A549 (cell line): ENCODE measurements around the gene STPG2. TPM values are rescaled to one million over a fixed set of nuclear protein-coding genes. Genes with fewer than 3 reads are reported as not detected.

Experiments
- ATAC-seq, 2 experiments: fragments of 200-7000 bp in 1 of 2; fragments of >200 bp in 1 of 2; cut with Nextera tagmentation in 1 of 2; cut with Tn5 transposase in 1 of 2; 3 replicates each; pipeline versions ENCODE4 v1.8.0 to v1.9.1; 2018 to 2020; ENCODE audit warnings: mild to moderate bottlenecking in 1 of 2, moderate library complexity in 1 of 2
- CTCF ChIA-PET: fragments of 300-600 bp; sonication (Branson Sonifier 250); formaldehyde crosslinking; extraction: SDS; loops from one replicate; lab custom pipeline; 2021; ENCODE audit warnings: antibody characterized with exemption, inconsistent platforms; lab: Yijun Ruan, JAX
- POLR2A ChIA-PET: fragments of 350-600 bp; formaldehyde crosslinking; extraction: SDS; loops from one replicate; lab custom pipeline; 2021; ENCODE audit warnings: antibody characterized with exemption, inconsistent platforms; lab: Yijun Ruan, JAX
- DNase-seq, 2 experiments: peaks; one replicate each; pipeline versions ENCODE4 v3.0.0 to v3.0.0-alpha.2; 2011 to 2016; ENCODE audit warnings: low read depth in 1 of 2, low spot score in 1 of 2
- FAIRE-seq: peaks from 2 replicates; lab custom pipeline; 2011; peaks lifted over from hg19 to GRCh38; lab: Jason Lieb, UNC
- H3K27ac ChIP-seq, 2 experiments: fragments of >200 bp; sonication (Bioruptor Twin); formaldehyde crosslinking; 3 replicates each; pipeline ENCODE4 v1.5.1; 2016 to 2017
- H3K4me1 ChIP-seq: fragments of >200 bp; sonication (Bioruptor Twin); formaldehyde crosslinking; 3 replicates; pipeline ENCODE4 v1.6.1; 2016
- H3K4me2 ChIP-seq: fragments of >200 bp; sonication (Bioruptor Twin); formaldehyde crosslinking; 3 replicates; pipeline ENCODE4 v1.6.1; 2016
- H3K4me3 ChIP-seq: fragments of >200 bp; sonication (Bioruptor Twin); formaldehyde crosslinking; 3 replicates; pipeline ENCODE4 v1.5.1; 2016
- H3K9me3 ChIP-seq: fragments of >200 bp; sonication (Bioruptor Twin); formaldehyde crosslinking; 3 replicates; pipeline ENCODE4 v1.6.1; 2016
- BHLHE40 ChIP-seq: IDR thresholded peaks from 2 replicates; pipeline ENCODE4 v1.6.1; 2012; ENCODE audit warnings: low read depth, low read length, inconsistent platforms
- CEBPB ChIP-seq, 2 experiments: fragments of >200 bp in 1 of 2; sonication (Bioruptor Twin) in 1 of 2; formaldehyde crosslinking in 1 of 2; IDR thresholded peaks; 2 replicates each; pipeline ENCODE4 v1.6.1; 2012 to 2016
- FOSB ChIP-seq: fragments of 250-450 bp; sonication (Bioruptor Pico); IDR thresholded peaks from 2 replicates; pipeline ENCODE4 v1.5.0; 2020; ENCODE audit warnings: mild to moderate bottlenecking, moderate library complexity
- HES2 ChIP-seq: fragments of >200 bp; sonication (Bioruptor Twin); formaldehyde crosslinking; IDR thresholded peaks from 2 replicates; pipeline ENCODE4 v1.6.1; 2016
- HMGXB4 ChIP-seq: fragments of 250-450 bp; sonication (Bioruptor Pico); IDR thresholded peaks from 2 replicates; pipeline ENCODE4 v1.5.0; 2021; ENCODE audit warnings: mild to moderate bottlenecking, moderate library complexity, borderline replicate concordance
- HOXB5 ChIP-seq: fragments of 250-450 bp; sonication (Bioruptor Pico); IDR thresholded peaks from 2 replicates; pipeline ENCODE4 v1.5.0; 2020; ENCODE audit warnings: mild to moderate bottlenecking, moderate library complexity
- JUN ChIP-seq, 2 experiments: fragments of >200 bp; sonication (Bioruptor Twin); formaldehyde crosslinking; IDR thresholded peaks; 2 replicates in 1 of 2; 3 replicates in 1 of 2; pipeline ENCODE4 v1.6.1; 2016 to 2017
- MAFK ChIP-seq: fragments of 450-650 bp; IDR thresholded peaks from 2 replicates; pipeline ENCODE4 v1.6.1; 2014; ENCODE audit not compliant: partially characterized antibody
- NR3C1 ChIP-seq: fragments of >200 bp; sonication (Bioruptor Twin); formaldehyde crosslinking; IDR thresholded peaks from 3 replicates; pipeline ENCODE4 v1.6.1; 2017
- PHF8 ChIP-seq: fragments of 200-600 bp; sonication (generic); IDR thresholded peaks from 2 replicates; pipeline ENCODE4 v1.6.1; 2016; ENCODE audit warnings: low read depth, mild to moderate bottlenecking, antibody characterized with exemption, moderate library complexity, borderline replicate concordance
- RNF2 ChIP-seq: fragments of 200-600 bp; sonication (generic); IDR thresholded peaks from 2 replicates; pipeline ENCODE4 v1.6.1; 2016; ENCODE audit warnings: low read depth, mild to moderate bottlenecking, antibody characterized with exemption, moderate library complexity, borderline replicate concordance
- TP53 ChIP-seq: fragments of 250-450 bp; sonication (Bioruptor Pico); IDR thresholded peaks from 2 replicates; pipeline ENCODE4 v1.5.0; 2021; ENCODE audit warnings: mild to moderate bottlenecking, moderate library complexity
- ZC3H11A ChIP-seq: fragments of 450-650 bp; IDR thresholded peaks from 2 replicates; pipeline ENCODE4 v1.6.1; 2014; ENCODE audit warnings: antibody characterized with exemption, mild to moderate bottlenecking
- WGBS: methylation state at CpG from one replicate; pipeline ENCODE4 v1.1.6; 2017; ENCODE audit errors: missing lambda C conversion rate; 5-methylcytosine and 5-hydroxymethylcytosine counted together
- polyA plus RNA-seq, 4 experiments: library from polyadenylated mRNA; depleted of rRNA in 3 of 4; stranded (reverse); fragments of >200 nt; fragmentation: RNase III in 1 of 4; extraction: RNeasy Plus Mini Kit Qiagen cat#74134 plus additional on column Dnase treatment in 1 of 4; gene quantifications; 2 replicates in 3 of 4; 3 replicates in 1 of 4; pipeline ENCODE4 v1.2.3, GENCODE V29; 2011 to 2017
- TF ChIP-seq, protein P1 (sequence below): IDR thresholded peaks from 2 replicates; pipeline ENCODE4 v1.6.1; 2012
- TF ChIP-seq, protein P2 (sequence below): fragments of 200-600 bp; sonication (generic); IDR thresholded peaks from 2 replicates; pipeline ENCODE4 v1.6.1; 2016; ENCODE audit warnings: antibody characterized with exemption, mild to moderate bottlenecking, moderate library complexity

The STPG2 gene
- polyA plus RNA-seq, 2 of the 4 experiments (the other 2 are of a cell fraction), result 0.05 TPM; not detected in 1

DNA sequence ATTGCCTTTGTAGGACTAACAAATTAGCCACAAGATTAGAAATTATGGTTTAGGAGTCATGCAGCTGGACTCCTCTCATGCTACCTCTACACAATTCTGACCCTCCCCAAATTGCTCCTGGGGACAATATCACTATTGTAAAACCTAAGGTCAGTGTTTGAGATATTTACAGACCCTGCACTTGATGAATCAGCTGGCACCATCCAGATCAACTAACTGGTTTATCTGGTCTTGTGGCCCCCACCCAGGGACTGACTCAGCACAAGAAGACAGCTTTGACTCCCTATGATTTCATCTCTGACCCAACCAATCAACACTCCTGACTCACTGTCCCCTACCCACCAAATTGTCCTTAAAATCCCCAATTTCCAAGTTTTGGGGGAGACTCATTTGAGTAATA is 192.4 kb downstream of the STPG2 start:
- H3K4me3 ChIP-seq, result no peak overlapping the region
- DNase-seq, result no peak
- no peaks in the 10 kb centered on the region for H3K9me3 ChIP-seq
- no peaks in the 10 kb centered on the region for H3K4me1 ChIP-seq
- no peak overlapping the region for H3K27ac ChIP-seq
- no peak for ATAC-seq
- no peak for FAIRE-seq
- TF ChIP-seq HMGXB4 (CRISPR knock-in tag), result no peak
- TF ChIP-seq NR3C1, result no peak
- TF ChIP-seq CEBPB (IDR thresholded peaks at IDR 0.05), result no peak
- no peak for TF ChIP-seq JUN (IDR thresholded peaks at IDR 0.05)
- no peak for TF ChIP-seq ZC3H11A
- TF ChIP-seq FOSB (CRISPR knock-in tag), result no peak
- TF ChIP-seq, protein P1, sequence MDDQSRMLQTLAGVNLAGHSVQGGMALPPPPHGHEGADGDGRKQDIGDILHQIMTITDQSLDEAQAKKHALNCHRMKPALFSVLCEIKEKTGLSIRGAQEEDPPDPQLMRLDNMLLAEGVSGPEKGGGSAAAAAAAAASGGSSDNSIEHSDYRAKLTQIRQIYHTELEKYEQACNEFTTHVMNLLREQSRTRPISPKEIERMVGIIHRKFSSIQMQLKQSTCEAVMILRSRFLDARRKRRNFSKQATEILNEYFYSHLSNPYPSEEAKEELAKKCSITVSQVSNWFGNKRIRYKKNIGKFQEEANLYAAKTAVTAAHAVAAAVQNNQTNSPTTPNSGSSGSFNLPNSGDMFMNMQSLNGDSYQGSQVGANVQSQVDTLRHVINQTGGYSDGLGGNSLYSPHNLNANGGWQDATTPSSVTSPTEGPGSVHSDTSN, result no peak
- TF ChIP-seq, protein P2, sequence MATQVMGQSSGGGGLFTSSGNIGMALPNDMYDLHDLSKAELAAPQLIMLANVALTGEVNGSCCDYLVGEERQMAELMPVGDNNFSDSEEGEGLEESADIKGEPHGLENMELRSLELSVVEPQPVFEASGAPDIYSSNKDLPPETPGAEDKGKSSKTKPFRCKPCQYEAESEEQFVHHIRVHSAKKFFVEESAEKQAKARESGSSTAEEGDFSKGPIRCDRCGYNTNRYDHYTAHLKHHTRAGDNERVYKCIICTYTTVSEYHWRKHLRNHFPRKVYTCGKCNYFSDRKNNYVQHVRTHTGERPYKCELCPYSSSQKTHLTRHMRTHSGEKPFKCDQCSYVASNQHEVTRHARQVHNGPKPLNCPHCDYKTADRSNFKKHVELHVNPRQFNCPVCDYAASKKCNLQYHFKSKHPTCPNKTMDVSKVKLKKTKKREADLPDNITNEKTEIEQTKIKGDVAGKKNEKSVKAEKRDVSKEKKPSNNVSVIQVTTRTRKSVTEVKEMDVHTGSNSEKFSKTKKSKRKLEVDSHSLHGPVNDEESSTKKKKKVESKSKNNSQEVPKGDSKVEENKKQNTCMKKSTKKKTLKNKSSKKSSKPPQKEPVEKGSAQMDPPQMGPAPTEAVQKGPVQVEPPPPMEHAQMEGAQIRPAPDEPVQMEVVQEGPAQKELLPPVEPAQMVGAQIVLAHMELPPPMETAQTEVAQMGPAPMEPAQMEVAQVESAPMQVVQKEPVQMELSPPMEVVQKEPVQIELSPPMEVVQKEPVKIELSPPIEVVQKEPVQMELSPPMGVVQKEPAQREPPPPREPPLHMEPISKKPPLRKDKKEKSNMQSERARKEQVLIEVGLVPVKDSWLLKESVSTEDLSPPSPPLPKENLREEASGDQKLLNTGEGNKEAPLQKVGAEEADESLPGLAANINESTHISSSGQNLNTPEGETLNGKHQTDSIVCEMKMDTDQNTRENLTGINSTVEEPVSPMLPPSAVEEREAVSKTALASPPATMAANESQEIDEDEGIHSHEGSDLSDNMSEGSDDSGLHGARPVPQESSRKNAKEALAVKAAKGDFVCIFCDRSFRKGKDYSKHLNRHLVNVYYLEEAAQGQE, result no peak
- no peak for TF ChIP-seq BHLHE40
- TF ChIP-seq MAFK, result no peak
- TF ChIP-seq TP53, result no peak
- TF ChIP-seq RNF2, result no peak
- no peak for TF ChIP-seq HES2
- TF ChIP-seq PHF8, result no peak
- no peak overlapping the region for H3K4me2 ChIP-seq
- ChIA-PET POLR2A (no interaction called here), CTCF (no interaction called here)

DNA sequence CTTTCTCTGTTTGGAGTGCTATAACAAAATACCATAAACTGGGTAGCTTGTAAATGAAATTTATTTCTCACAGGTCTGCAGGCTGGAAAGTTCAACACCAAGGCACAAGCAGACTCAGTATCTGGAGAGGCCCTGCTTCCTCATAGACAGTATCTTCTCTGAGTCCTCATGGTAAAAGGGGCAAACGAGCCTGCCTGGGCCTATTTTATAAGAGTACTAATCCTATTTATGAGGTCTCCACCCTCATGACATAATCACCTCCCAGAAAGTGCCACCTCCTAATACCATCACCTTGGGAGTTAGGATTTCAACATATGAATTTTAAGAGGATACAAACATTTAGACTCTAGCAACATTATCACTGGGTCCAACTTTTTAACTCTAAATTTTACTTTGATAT is 200.3 kb downstream of the STPG2 start:
- ChIA-PET POLR2A (no interaction called here), CTCF (no interaction called here)
- no peaks in the 10 kb centered on the region for H3K4me1 ChIP-seq
- H3K9me3 ChIP-seq, result 0 out of 3 replicates have a peak, but pooled peaks cover 2% of the 10 kb centered on the region
- FAIRE-seq (no peak), ATAC-seq (no peak), DNase-seq (no peak)
- no peak for TF ChIP-seq HMGXB4 (CRISPR knock-in tag)
- no peak for TF ChIP-seq TP53
- no peak for TF ChIP-seq HOXB5
- no peak overlapping the region for H3K4me3 ChIP-seq
- H3K4me2 ChIP-seq, result no peak overlapping the region
- 9% methylated on average over 1 of the region's 1 CpG for WGBS
- H3K27ac ChIP-seq, result no peak overlapping the region
